K562 (cell line): ENCODE results near the gene MAP3K12. TPM values are rescaled to one million over a fixed set of nuclear protein-coding genes. Genes with fewer than 3 reads are reported as not detected.
A peak's percentile ranks its signal among the peaks of the same experiment; 100 is the strongest.

Source experiments
- ATAC-seq: fragments of 200-7000 bp; cut with Tn5 transposase; 3 replicates; pipeline ENCODE4 v1.9.1; 2020; ENCODE audit warnings: moderate library complexity
- BruUV-seq: library from RNA; stranded (reverse); fragments of 400-500 nt; replicated peaks from 2 replicates; lab custom pipeline; 2021; lab: Mats Ljungman, UMichigan
- CTCF ChIA-PET: fragments of 300-600 bp; formaldehyde crosslinking; extraction: SDS; loops from one replicate; lab custom pipeline; 2021; ENCODE audit warnings: low intra/inter-chr PET ratio; lab: Yijun Ruan, JAX
- POLR2A ChIA-PET: fragments of 300-600, 350-650 bp; sonication (Branson Sonifier 250); formaldehyde crosslinking; extraction: SDS; loops from one replicate; lab custom pipeline; 2021; ENCODE audit warnings: antibody characterized with exemption, inconsistent platforms; lab: Yijun Ruan, JAX
- DNase-seq, 4 experiments: peaks; one replicate each; pipeline versions ENCODE4 v3.0.0 to v3.0.0-alpha.2; 2011 to 2018; ENCODE audit warnings: low spot score in 3 of 4, mixed read lengths in 3 of 4; ENCODE audit errors: extremely low read depth in 1 of 4
- FAIRE-seq: peaks from 2 replicates; lab custom pipeline; 2011; peaks lifted over from hg19 to GRCh38; lab: Jason Lieb, UNC
- H2AFZ ChIP-seq: 2 replicates; pipeline ENCODE4 v1.6.0; 2011; ENCODE audit warnings: low read depth, low read length, control low read depth, inconsistent platforms
- H3K27ac ChIP-seq: fragments of 200-600 bp; 3 replicates; pipeline ENCODE4 v1.8.0; 2011; ENCODE audit warnings: low read depth, mild to moderate bottlenecking, control low read depth, inconsistent platforms, low read length, moderate library complexity, mixed read lengths; ENCODE audit errors: extremely low read depth
- H3K27me3 ChIP-seq, 2 experiments: fragments of 300-600 bp in 1 of 2; 2 replicates in 1 of 2; 3 replicates in 1 of 2; pipeline versions ENCODE4 v1.6.0 to v1.8.0; 2011; ENCODE audit warnings: inconsistent platforms in 2 of 2, low read length in 2 of 2, mild to moderate bottlenecking in 1 of 2, mixed read lengths in 1 of 2, moderate library complexity in 1 of 2; ENCODE audit not compliant: control insufficient read depth in 2 of 2, insufficient read depth in 2 of 2
- H3K36me3 ChIP-seq: fragments of 300-600 bp; 3 replicates; pipeline ENCODE4 v1.8.0; 2011; ENCODE audit warnings: mild to moderate bottlenecking, low read length, inconsistent platforms; ENCODE audit not compliant: control insufficient read depth, insufficient read depth
- H3K4me1 ChIP-seq, 2 experiments: fragments of 200-600 bp in 1 of 2; replicated peaks in 1 of 2; 2 replicates in 1 of 2; 3 replicates in 1 of 2; pipeline versions ENCODE4 v1.5.1 to v1.8.0; 2011; ENCODE audit warnings: inconsistent platforms in 2 of 2, low read length in 2 of 2, mild to moderate bottlenecking in 1 of 2, mixed read lengths in 1 of 2, moderate library complexity in 1 of 2; ENCODE audit not compliant: control insufficient read depth in 2 of 2, insufficient read depth in 2 of 2
- H3K4me2 ChIP-seq: 2 replicates; pipeline ENCODE4 v1.6.1; 2011; ENCODE audit warnings: low read length, control low read depth, inconsistent platforms, mixed read lengths; ENCODE audit not compliant: insufficient read depth
- H3K4me3 ChIP-seq: fragments of 200-600 bp; sonication (generic), shearing (Covaris generic); 2 replicates; pipeline ENCODE4 v1.5.1; 2016; ENCODE audit warnings: control low read depth, inconsistent platforms
- H3K79me2 ChIP-seq: fragments of 200-600 bp; 3 replicates; pipeline ENCODE4 v1.8.0; 2011; ENCODE audit warnings: low read length, inconsistent platforms; ENCODE audit not compliant: control insufficient read depth, insufficient read depth
- H3K9ac ChIP-seq, 2 experiments: 2 replicates each; pipeline versions ENCODE4 v1.6.0 to v1.6.1; 2011; ENCODE audit warnings: low read depth in 2 of 2, low read length in 2 of 2, control low read depth in 1 of 2, inconsistent platforms in 1 of 2, mild to moderate bottlenecking in 1 of 2, mixed read lengths in 1 of 2; ENCODE audit not compliant: insufficient read depth in 1 of 2
- H3K9me1 ChIP-seq: one replicate; pipeline ENCODE4 v1.6.0; 2011; ENCODE audit warnings: inconsistent platforms, mild to moderate bottlenecking, low read length, moderate library complexity; ENCODE audit not compliant: control insufficient read depth, insufficient read depth
- H3K9me3 ChIP-seq: replicated peaks from 2 replicates; pipeline ENCODE4 v1.5.1; 2011; ENCODE audit warnings: low read depth, low read length, inconsistent platforms; ENCODE audit not compliant: control insufficient read depth, insufficient read depth
- H4K20me1 ChIP-seq: replicated peaks from 2 replicates; pipeline ENCODE4 v1.6.1; 2011; ENCODE audit warnings: low read length, inconsistent platforms, mixed read lengths; ENCODE audit not compliant: control insufficient read depth, insufficient read depth
- IRF2 ChIP-seq: sonication (generic); formaldehyde crosslinking; IDR thresholded peaks from 2 replicates; pipeline ENCODE4 v1.8.1; 2022; ENCODE audit warnings: mild to moderate bottlenecking, missing genetic modification reagents
- POLR2G ChIP-seq: fragments of 200-400 bp; formaldehyde crosslinking; IDR thresholded peaks from 2 replicates; pipeline ENCODE4 v1.6.1; 2017; ENCODE audit warnings: low read depth, mild to moderate bottlenecking, antibody characterized with exemption, low read length, moderate library complexity
- SMARCE1 ChIP-seq: fragments of 450-650 bp; IDR thresholded peaks from 2 replicates; pipeline ENCODE4 v1.7.1; 2016; ENCODE audit warnings: mild to moderate bottlenecking
- SUPT5H ChIP-seq: fragments of 450-650 bp; IDR thresholded peaks from 2 replicates; pipeline ENCODE4 v1.6.1; 2016
- WGBS: fragments of 100-300 bp; shearing (Covaris generic); methylation state at CpG from one replicate; pipeline ENCODE4 v1.1.6; 2016; ENCODE audit warnings: low coverage, mixed read lengths; ENCODE audit not compliant: insufficient coverage; ENCODE audit errors: missing lambda C conversion rate; 5-methylcytosine and 5-hydroxymethylcytosine counted together
- in situ Hi-C: fragments of 300-500 bp; cut with MboI; formaldehyde crosslinking; loops from 4 replicates; pipeline ENCODE4 v1.15.0; 2018; ENCODE audit warnings: inconsistent platforms, mixed read lengths
- intact Hi-C: fragments of 100-400 bp; cut with micrococcal nuclease; formaldehyde crosslinking; loops from 2 replicates; pipeline ENCODE4 v1.14.2; 2022
- polyA plus RNA-seq, 8 experiments: library from polyadenylated mRNA; depleted of rRNA in 4 of 8; stranded (reverse) in 5 of 8; unstranded in 3 of 8; fragments of >200 nt; fragmentation: Nextera tagmentation in 2 of 8; fragmentation: Illumina TruSeq in 1 of 8; extraction: Ambion mirVana in 2 of 8; extraction: Trizol in 1 of 8; gene quantifications; 2 replicates each; pipeline versions ENCODE4 v1.2.1 to v1.2.3, GENCODE V29; 2011 to 2014; ENCODE audit warnings: inconsistent platforms in 1 of 8, missing spikeins in 1 of 8
- total RNA-seq, 7 experiments: library from RNA; depleted of rRNA in 6 of 7; stranded (reverse); fragments of >200 nt in 6 of 7; fragmentation: Illumina TruSeq in 2 of 7; extraction: Trizol in 2 of 7; gene quantifications; 2 replicates each; pipeline versions ENCODE4 v1.2.1 to v1.2.3, GENCODE V29; 2011 to 2021; ENCODE audit warnings: low replicate concordance in 1 of 7

MAP3K12 gene
- total and polyA plus RNA-seq, 9 of the 15 experiments (the other 6 are each of a cell fraction or from before 2014, with no cell fraction given), result 0.10 to 2.4 (median 1.6) TPM

DNA sequence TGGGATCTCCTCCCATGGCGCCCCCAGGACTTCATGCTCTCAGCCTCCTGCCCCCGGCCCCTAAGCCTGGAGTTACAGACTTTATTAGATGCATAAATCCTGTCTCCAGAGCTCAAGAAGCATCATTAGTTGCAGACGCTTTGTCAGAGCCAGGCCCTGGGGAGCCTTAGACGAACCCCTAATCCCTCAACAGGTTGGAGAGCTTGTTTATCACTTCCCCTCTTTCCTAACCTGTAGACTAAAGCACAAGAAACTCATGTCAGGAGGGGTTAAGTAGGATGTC is 8.3 kb upstream of the MAP3K12 start:
- no peak for ATAC-seq

DNA sequence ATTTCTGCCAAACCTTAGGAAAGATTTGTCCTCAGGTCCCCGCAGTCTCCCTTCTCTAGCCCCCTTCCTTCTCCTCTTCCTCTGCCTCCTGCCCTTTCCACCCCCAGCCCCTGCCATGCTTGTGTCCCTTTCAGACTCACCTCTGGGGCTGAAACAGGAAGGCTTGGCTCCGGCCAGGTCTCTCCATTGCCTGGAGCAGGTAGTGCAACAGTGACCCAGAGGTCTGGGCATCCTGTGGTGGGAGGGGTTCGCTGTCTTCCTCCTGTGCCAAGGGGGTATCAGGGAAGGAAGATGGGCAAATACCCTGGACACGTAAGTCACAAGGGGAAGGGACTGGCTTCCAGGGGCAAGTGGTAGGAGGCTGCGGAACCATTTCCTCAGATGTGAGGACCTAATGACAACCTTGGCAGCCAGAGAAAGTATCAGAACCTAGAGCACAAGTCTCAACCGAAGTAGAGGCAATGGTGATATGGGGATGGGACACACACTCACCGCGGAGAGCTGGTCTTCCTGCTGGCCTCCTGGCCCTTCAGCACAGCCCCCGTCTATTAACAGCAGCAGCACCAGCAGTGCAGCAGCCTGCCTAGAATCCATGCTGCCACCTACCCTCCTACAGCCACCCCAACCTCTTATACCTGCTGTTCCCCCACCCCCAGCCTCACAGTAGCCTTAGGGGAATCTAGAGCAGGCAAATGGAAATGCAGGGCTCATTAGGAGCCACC is 7.8 kb upstream of the MAP3K12 start, which contains the start of gene NPFF:
Gene NPFF (minus strand): TSS at position 604 of the 722 bp plus-strand sequence. CDS start 10 bp downstream, at position 594.
- Histone ChIP-seq H3K4me2 (no peak within 1 kb of the TSS), H3K27me3 (no peaks in the 10 kb centered on the region), H3K4me1 (peaks cover 12 to 13% of the 10 kb centered on the region in 2 experiments; a peak in 4 of 5 replicates), H4K20me1 (no peaks in the 10 kb centered on the region), H3K27ac (no peak within 1 kb of the TSS), H3K79me2 (peaks cover 12% of the 10 kb centered on the region), H3K36me3 (peaks cover 51% of the 10 kb centered on the region; the same call in 2 of the 3 replicates), H3K4me3 (no peak within 1 kb of the TSS), H3K9me1 (no peaks in the 10 kb centered on the region), H3K9ac (peak within 1 kb of the TSS in 1 of 2 experiments; percentile 61; a peak in 2 of 4 replicates), H3K9me3 (no peaks in the 10 kb centered on the region)
- intact Hi-C loops (loop anchor here (5.0 to 10.0 kb wide), 2 partner anchors 85 to 442 kb away; partner anchors contain the start of gene AMHR2), in situ Hi-C loops (loop anchor here (10.0 kb wide), 1 partner anchor 182 kb away; the partner anchor contains the start of gene AAAS)
- FAIRE-seq (no peak), DNase-seq (no peak), ATAC-seq (no peak)
- POLR2A ChIA-PET, result interaction anchor here (0.6 to 1.1 kb wide), 2 partner anchors 9 to 18 kb away, joined by 3 read pairs; no protein-coding TSS in a partner anchor
- BruUV-seq, result no TSS peak
- CTCF ChIA-PET, result interaction anchor here (0.6 to 2.2 kb wide), 3 partner anchors 155 to 379 kb away, joined by 4 to 21 read pairs (median 7); no protein-coding TSS in a partner anchor
- 81% methylated on average over 7 of the region's 9 CpGs for WGBS
- TF ChIP-seq SUPT5H (peak; percentile 19; the same call in 1 of the 2 replicates), POLR2G (no peak)
- TF ChIP-seq, all 486 proteins: peak for 1
- H2AFZ ChIP-seq, result no peak within 1 kb of the TSS

More for the DNA sequence above, 8.3 kb upstream of the MAP3K12 start:
- H3K4me1 ChIP-seq, result peaks cover 8 to 13% of the 10 kb centered on the region in 2 experiments; a peak in 4 of 5 replicates
- no peak overlapping the region for H3K4me2 ChIP-seq
- H2AFZ ChIP-seq, result no peak overlapping the region
- H3K27ac ChIP-seq, result no peak overlapping the region
- no TSS peak for BruUV-seq
- in situ Hi-C loops (loop anchor here (10.0 kb wide), 1 partner anchor 183 kb away; the partner anchor contains the start of gene AAAS), intact Hi-C loops (loop anchor here (5.0 to 10.0 kb wide), 2 partner anchors 85 to 443 kb away; partner anchors contain the start of gene AMHR2)
- H3K27me3 ChIP-seq, result no peaks in the 10 kb centered on the region; a peak in 1 of 5 replicates
- H3K9me3 ChIP-seq, result no peaks in the 10 kb centered on the region
- WGBS, result 76% methylated on average over 4 of the region's 4 CpGs
- no peaks in the 10 kb centered on the region for H4K20me1 ChIP-seq
- peaks cover 7% of the 10 kb centered on the region for H3K79me2 ChIP-seq
- H3K36me3 ChIP-seq, result peaks cover 56% of the 10 kb centered on the region; the same call in 2 of the 3 replicates
- TF ChIP-seq SMARCE1 (no peak), IRF2 (no peak)
- DNase-seq, result no peak
- ChIA-PET POLR2A (interaction anchor here (0.6 to 1.4 kb wide), 3 partner anchors 9 to 26 kb away, joined by 3 read pairs; no protein-coding TSS in a partner anchor), CTCF (interaction anchor here (0.6 to 2.2 kb wide), 5 partner anchors 155 to 380 kb away, joined by 4 to 21 read pairs (median 7); no protein-coding TSS in a partner anchor)
- FAIRE-seq, result no peak
- H3K9me1 ChIP-seq, result no peaks in the 10 kb centered on the region
- no peak overlapping the region for H3K4me3 ChIP-seq
- H3K9ac ChIP-seq, result peak overlapping the region in 1 of 2 experiments; percentile 61; a peak in 1 of 4 replicates
